Kidney epithelial cell (primary cell): ENCODE measurements around the gene SLC16A10. TPM values are rescaled to one million over a fixed set of nuclear protein-coding genes. Genes with fewer than 3 reads are reported as not detected.

Experiments used
- DNase-seq: peaks from one replicate; pipeline ENCODE4 v3.0.0-alpha.2; 2010; ENCODE audit warnings: low read depth
- H3K27me3 ChIP-seq: 2 replicates; pipeline ENCODE4 v1.6.0; 2011; ENCODE audit warnings: low read length; ENCODE audit not compliant: control insufficient read depth, insufficient read depth
- H3K36me3 ChIP-seq: 2 replicates; pipeline ENCODE4 v1.5.1; 2011; ENCODE audit warnings: low read length; ENCODE audit not compliant: control insufficient read depth, insufficient read depth
- H3K4me3 ChIP-seq: 2 replicates; pipeline ENCODE4 v1.5.1; 2011; ENCODE audit warnings: low read depth, mild to moderate bottlenecking, control low read depth, low read length
- total RNA-seq: library from RNA; depleted of rRNA; stranded (reverse); fragments of >200 nt; gene quantifications from 2 replicates; pipeline ENCODE4 v1.2.3, GENCODE V29; 2015
- TF ChIP-seq, protein P1 (sequence below): IDR thresholded peaks from 2 replicates; pipeline ENCODE4 v1.5.1; 2011; ENCODE audit warnings: mild to moderate bottlenecking, moderate library complexity, low read length, control low read depth, inconsistent platforms; ENCODE audit not compliant: insufficient read depth, poor library complexity, severe bottlenecking

The SLC16A10 gene
- total RNA-seq, 1 donor from 2014 or later: 1.0 TPM

DNA sequence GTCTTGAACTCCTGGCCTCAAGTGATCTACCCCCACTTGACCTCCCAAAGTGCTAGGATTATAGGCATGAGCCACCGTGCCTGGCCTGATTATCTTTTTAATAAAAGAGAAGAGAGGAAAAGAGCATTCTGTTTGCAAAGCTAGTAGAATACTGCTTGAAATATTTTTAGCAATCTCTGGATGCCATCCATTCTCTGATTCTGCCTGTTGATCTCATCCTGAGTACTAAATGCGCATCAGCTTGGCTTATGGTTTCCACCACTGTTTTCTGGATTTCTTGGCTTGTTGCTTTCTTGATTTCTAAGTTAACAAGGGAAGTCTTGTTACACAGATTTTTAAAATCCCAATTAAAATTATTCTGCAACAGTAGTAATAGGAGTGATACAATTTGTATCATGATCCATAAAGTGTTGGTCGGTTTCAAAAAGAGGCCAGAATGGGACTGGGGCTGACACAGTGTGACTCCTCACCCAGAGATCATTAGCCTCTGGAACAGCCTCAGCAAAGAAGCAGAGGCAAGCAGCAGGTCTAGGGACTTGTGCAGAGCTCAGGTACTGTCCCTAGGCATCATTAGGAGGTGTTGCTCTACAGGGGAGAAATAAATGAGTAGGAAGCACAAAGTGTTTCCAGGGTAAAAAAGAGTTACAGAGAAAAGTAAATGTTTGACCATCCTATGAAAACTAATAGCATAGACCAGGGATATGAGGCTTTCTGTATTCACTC, 17.8 kb upstream of the SLC16A10 start:
- Histone ChIP-seq H3K36me3 (no peaks in the 10 kb centered on the region), H3K4me3 (no peak overlapping the region), H3K27me3 (no peaks in the 10 kb centered on the region)
- TF ChIP-seq, protein P1, sequence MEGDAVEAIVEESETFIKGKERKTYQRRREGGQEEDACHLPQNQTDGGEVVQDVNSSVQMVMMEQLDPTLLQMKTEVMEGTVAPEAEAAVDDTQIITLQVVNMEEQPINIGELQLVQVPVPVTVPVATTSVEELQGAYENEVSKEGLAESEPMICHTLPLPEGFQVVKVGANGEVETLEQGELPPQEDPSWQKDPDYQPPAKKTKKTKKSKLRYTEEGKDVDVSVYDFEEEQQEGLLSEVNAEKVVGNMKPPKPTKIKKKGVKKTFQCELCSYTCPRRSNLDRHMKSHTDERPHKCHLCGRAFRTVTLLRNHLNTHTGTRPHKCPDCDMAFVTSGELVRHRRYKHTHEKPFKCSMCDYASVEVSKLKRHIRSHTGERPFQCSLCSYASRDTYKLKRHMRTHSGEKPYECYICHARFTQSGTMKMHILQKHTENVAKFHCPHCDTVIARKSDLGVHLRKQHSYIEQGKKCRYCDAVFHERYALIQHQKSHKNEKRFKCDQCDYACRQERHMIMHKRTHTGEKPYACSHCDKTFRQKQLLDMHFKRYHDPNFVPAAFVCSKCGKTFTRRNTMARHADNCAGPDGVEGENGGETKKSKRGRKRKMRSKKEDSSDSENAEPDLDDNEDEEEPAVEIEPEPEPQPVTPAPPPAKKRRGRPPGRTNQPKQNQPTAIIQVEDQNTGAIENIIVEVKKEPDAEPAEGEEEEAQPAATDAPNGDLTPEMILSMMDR: no peak
- DNase-seq: no peak

DNA sequence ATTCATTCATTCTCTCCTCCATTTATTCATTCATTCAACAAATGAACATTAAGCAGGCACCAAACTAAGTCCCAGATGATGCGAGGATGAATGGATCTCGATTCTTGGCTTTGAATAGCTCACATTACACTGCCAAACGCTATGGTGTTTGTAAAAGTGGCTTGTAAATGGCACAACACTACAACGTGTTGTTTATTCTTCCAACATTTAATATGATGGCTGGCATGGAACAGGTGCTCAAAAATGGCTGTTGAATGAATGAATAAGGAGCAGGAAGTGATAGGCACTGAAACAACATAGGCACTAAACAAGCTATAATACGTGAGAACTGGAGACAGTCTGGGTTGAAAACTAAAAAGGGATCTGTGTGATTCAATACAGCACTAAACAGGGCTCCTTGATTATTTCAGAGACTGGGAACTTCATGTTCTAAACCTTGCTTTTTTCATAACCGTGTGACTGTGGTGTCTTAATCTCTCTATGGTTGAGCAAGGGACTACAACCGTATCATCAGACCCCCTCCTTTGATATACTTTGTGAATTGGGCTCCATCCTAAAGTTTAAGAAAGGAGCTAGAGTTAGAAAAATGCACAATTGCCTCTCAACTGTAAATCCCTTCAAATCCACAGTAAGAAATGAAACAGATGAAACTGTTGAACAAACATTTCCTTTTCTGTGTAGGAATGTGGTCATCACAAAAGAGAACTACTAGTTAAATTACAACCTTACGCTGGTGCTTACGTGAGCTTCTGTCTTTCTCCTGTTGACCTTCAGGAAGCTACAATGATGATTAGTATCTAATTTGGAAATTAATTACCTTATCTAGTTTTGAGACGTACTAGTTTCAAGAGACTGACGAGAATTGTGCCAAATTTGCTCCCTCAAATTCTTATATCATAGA, 16.9 kb upstream of the SLC16A10 start:
- TF ChIP-seq, protein P1: no peak
- no peaks in the 10 kb centered on the region for H3K36me3 ChIP-seq
- DNase-seq: no peak
- H3K4me3 ChIP-seq: no peak overlapping the region
- no peaks in the 10 kb centered on the region for H3K27me3 ChIP-seq

DNA sequence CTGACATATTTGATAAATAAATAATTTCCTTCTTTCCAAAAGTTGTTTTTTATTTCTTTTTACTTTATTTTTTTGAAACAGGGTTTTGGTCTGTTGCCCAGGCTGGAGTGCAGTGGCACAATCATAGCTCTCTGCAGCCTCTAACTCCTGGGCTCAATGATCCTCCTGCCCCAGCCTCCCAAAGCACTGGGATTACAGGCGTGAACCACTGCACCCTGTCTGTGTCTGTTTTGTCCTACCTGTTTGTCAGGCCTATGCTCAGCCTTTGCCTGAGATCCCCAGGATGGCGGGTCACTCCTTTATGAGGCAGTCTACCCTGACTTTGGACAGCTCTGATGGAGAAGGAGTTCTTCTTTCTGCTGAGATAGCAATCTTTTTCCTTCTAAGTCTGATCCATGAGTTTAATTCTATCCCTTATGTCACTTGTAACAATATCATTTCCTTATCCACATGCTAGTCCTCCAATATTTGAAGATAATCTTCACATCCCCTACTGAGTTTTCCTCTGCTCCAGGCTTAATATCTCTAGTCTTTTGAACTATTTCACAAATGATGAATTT, 14.4 kb upstream of the SLC16A10 start:
- no peaks in the 10 kb centered on the region for H3K36me3 ChIP-seq
- H3K27me3 ChIP-seq: no peaks in the 10 kb centered on the region
- no peak overlapping the region for H3K4me3 ChIP-seq
- TF ChIP-seq, protein P1: no peak
- no peak for DNase-seq

DNA sequence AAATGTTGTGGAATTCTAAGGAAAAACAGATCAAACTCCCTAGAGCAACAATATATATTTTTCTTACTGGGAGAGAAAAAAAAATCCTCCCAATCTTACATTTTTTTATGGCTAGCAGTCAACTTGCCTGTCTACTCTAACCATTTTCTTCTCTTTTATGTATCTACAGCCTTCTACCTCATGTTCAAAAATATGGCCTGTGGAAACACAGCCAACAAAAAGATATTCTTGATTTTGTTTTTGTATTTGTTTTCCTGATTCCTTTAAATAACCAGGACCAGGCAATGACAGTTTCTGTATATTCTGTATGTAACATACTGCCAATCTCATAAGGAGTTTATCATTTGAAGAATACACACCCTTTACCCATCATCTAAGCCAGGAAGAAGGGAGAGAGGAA, 13.0 kb upstream of the SLC16A10 start:
- no peak overlapping the region for H3K4me3 ChIP-seq
- no peak for DNase-seq
- H3K36me3 ChIP-seq: no peaks in the 10 kb centered on the region
- TF ChIP-seq, protein P1: no peak
- no peaks in the 10 kb centered on the region for H3K27me3 ChIP-seq

DNA sequence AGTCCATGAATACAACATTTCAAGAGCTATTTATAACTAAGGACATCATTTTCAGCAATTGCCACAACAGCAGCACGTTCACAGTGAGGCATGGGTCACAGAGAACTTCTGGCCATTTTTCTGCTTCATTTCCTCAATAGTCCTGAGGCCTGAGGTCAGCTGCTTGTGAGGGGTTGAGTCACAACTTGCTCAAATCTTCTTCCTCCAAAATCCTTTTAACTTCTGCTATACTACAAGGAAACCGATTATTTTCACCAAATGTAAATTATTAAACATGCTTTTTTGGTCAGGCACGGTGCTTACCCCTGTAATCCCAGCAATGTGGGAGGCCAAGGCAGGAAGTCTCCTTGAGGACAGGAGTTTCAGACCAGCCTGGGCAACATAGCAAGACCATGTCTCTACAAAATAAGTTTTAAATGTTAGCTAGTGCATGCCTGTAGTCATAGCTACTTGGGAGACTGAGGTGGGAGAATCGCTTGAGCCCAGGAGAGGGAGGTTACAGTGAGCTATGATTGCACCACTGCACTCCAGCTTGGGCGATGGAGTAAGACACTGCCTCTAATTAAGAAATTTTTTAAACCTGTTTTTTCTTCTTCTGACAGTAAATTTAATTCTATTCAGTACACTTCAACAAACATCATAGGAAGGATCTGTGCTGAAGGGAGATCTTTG, 11.1 kb upstream of the SLC16A10 start:
- no peak overlapping the region for H3K4me3 ChIP-seq

More for the DNA sequence above, 11.1 kb upstream of the SLC16A10 start:
- Histone ChIP-seq H3K27me3 (no peaks in the 10 kb centered on the region), H3K36me3 (no peaks in the 10 kb centered on the region)
- DNase-seq: peak; percentile 41
- TF ChIP-seq, protein P1: no peak
